ENCODE data around the gene KIF26B.

DNA sequence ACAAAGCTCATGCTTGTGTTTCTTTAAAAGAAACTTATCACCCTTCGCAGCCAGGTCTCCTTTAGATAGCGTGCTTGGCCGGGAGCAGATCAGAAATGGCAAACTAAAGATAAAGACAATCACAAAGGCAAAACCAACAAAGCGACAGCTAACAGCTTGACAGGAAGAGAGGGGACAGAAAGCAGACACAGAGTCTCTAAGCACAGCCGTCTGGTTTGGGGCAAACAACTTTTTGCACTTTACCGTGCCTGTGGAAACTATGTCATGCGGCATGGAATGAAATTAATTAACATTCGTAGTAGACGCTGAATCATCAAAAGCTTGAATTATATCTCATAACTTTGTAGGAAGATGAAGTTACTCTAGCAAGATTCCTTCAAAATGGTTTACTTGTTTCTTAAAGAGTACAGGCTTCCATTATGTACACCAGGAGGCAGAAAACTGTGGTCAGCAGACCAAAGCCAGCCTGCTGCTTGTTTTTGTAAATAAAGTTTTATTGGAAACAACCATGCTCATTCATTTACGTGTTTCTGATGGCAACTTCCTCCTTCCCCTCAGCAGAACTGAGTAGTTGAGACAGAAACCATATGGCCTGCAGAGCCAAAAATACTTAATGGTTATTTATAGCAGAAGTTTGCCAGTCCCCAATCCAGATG lies 183.2 kb downstream of the KIF26B start:
- peak; percentile 11; the same call in 1 of the 2 replicates for TF ChIP-seq MAFK (IDR thresholded peaks at IDR 0.05; ENCODE audit: low read depth, low read length)
- no peak for TF ChIP-seq CTCF (conservative IDR thresholded peaks at IDR 0.05; ENCODE audit: low read depth, low read length)

Measured in IMR-90 (cell line).